HEK293T (cell line): ENCODE measurements around the gene AHNAK2.

Experiments used
- ARNT ChIP-seq: fragments of 450-650 bp; IDR thresholded peaks from 2 replicates; pipeline ENCODE4 v1.6.1; 2017; ENCODE audit warnings: mild to moderate bottlenecking
- CTBP1 ChIP-seq: fragments of 450-650 bp; IDR thresholded peaks from 2 replicates; pipeline ENCODE4 v1.6.1; 2016; ENCODE audit warnings: borderline replicate concordance
- FOXA1 ChIP-seq: fragments of 450-650 bp; IDR thresholded peaks from 2 replicates; pipeline ENCODE4 v1.6.1; 2016; ENCODE audit warnings: mild to moderate bottlenecking
- FOXK2 ChIP-seq: fragments of 450-650 bp; IDR thresholded peaks from 2 replicates; pipeline ENCODE4 v1.6.1; 2016; ENCODE audit warnings: mild to moderate bottlenecking
- FOXM1 ChIP-seq: fragments of 450-650 bp; IDR thresholded peaks from 2 replicates; pipeline ENCODE4 v1.6.1; 2017; ENCODE audit warnings: mild to moderate bottlenecking, borderline replicate concordance
- L3MBTL2 ChIP-seq: fragments of 450-650 bp; conservative IDR thresholded peaks from 2 replicates; pipeline ENCODE4 v1.6.1; 2016; ENCODE audit warnings: mild to moderate bottlenecking
- NFRKB ChIP-seq: fragments of 450-650 bp; IDR thresholded peaks from 2 replicates; pipeline ENCODE4 v1.6.1; 2016; ENCODE audit warnings: mild to moderate bottlenecking, moderate library complexity
- PKNOX1 ChIP-seq: fragments of 450-650 bp; IDR thresholded peaks from 2 replicates; pipeline ENCODE4 v1.6.1; 2016
- SP1 ChIP-seq: fragments of 450-650 bp; IDR thresholded peaks from 2 replicates; pipeline ENCODE4 v1.6.1; 2017
- SUZ12 ChIP-seq: fragments of 450-650 bp; IDR thresholded peaks from 2 replicates; pipeline ENCODE4 v1.6.1; 2016; ENCODE audit warnings: mild to moderate bottlenecking
- TARDBP ChIP-seq: fragments of 450-650 bp; IDR thresholded peaks from 2 replicates; pipeline ENCODE4 v1.6.1; 2016

DNA sequence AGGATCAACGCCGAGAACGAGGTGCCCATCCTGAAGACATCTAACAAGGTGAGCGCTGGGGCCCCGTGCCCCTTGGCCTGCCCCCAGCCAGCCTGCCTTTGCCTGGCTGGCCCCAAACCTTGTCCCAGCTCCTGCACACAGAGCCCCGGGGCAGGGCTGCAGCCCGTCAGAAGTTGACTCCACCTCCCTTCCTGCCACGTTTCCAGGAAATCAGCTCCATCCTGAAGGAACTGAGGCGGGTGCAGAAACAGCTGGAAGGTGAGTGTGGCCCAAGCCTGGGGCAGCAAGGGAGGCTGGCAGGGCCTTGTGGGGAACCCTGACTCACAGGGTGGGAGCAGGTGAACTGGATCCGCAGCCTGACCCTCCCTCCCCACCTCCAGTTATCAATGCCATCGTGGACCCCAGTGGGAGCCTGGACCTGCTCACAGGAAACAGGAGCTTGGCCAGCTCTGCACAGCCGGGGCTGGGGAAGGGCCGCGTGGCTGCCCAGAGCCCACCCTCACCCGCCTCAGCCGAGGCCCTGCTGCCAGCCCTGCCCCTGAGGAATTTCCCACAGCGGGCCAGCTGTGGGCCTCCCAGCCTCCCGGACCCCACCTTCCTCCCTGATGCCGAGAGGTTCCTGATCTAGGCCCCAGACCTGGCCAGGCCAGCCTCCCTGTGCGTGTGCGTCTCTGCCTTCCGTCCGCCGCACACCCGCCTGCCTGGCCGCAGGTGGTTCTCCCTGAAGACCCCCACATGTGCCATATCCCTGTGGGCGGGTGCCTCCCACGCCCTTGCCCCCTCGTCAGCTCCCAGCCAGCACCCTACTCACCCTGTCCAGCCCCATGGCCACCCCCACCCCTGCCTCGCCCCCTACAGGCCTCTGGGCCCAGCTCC lies 83.6 kb downstream of the AHNAK2 start:
- TF ChIP-seq ARNT (no peak), L3MBTL2 (no peak), SP1 (no peak), SUZ12 (no peak), FOXA1 (no peak), FOXK2 (no peak), NFRKB (no peak), PKNOX1 (no peak), FOXM1 (no peak), CTBP1 (no peak), TARDBP (no peak)
